Motor neuron (in vitro differentiated cells): ENCODE results near the gene RBM18. TPM values are rescaled to one million over a fixed set of nuclear protein-coding genes. Genes with fewer than 3 reads are reported as not detected.

Experiments
- ATAC-seq, 8 experiments: fragments of 200-7000 bp; cut with Tn5 transposase; replicated peaks in 6 of 8; 2 replicates each; pipeline ENCODE4 v1.8.0; 2021; ENCODE audit warnings: mild to moderate bottlenecking in 8 of 8, moderate library complexity in 8 of 8
- H3K27ac ChIP-seq, 2 donors: fragments of 250-450 bp; sonication (Bioruptor Pico); 2 replicates each; pipeline ENCODE4 v1.9.0; 2021; ENCODE audit warnings: antibody characterized with exemption in 2 of 2, mild to moderate bottlenecking in 2 of 2, moderate library complexity in 1 of 2
- H3K4me1 ChIP-seq, 2 donors: fragments of 250-450 bp; sonication (Bioruptor Pico); replicated peaks in 1 of 2; 2 replicates each; pipeline ENCODE4 v1.6.1; 2021; ENCODE audit warnings: antibody characterized with exemption in 2 of 2, mild to moderate bottlenecking in 2 of 2, moderate library complexity in 1 of 2
- H3K4me3 ChIP-seq, 5 donors: fragments of 250-450 bp; sonication (Bioruptor Pico); 2 replicates each; pipeline ENCODE4 v1.9.0; 2021; ENCODE audit warnings: antibody characterized with exemption in 5 of 5, mild to moderate bottlenecking in 5 of 5, moderate library complexity in 4 of 5
- WGBS, 10 experiments: fragments of 450-650 bp; shearing (Covaris generic); methylation state at CpG; one replicate each; pipeline ENCODE4 v1.0.0; 2022; 5-methylcytosine and 5-hydroxymethylcytosine counted together
- in situ Hi-C, 9 experiments: fragments of 400-800 bp; cut with MboI; loops; one replicate each; pipeline ENCODE4 v1.15.0; 2021; ENCODE audit warnings: low sequenced_read_pairs in 9 of 9, low pct_unique_long_range_greater_than_20kb in 2 of 9; ENCODE audit not compliant: unreplicated experiment in 9 of 9
- total RNA-seq, 8 experiments: library from RNA; unstranded; fragments of 300-600 nt; gene quantifications; 2 replicates each; pipeline versions ENCODE4 v1.2.3 to v1.2.4, GENCODE V29; 2022

RBM18 gene
- total RNA-seq, 8 experiments from 2014 or later: 11.7 to 19.2 (median 15.4) TPM

GRCh38 chr9:122217640-122218039 is 47.0 kb downstream of the RBM18 start:
- H3K27ac ChIP-seq: no peak overlapping the region
- no peak for ATAC-seq
- H3K4me1 ChIP-seq: peaks cover 0 to 11% of the 10 kb centered on the region in 2 donors
- no peak overlapping the region for H3K4me3 ChIP-seq
- in situ Hi-C loops: no loop called here
- WGBS, 10 experiments: 28 to 88% (median 38%) methylated on average over 2 to 4 of the region's 4 CpGs; no CpG with 5 or more reads in 2 of the 10 experiments

DNA sequence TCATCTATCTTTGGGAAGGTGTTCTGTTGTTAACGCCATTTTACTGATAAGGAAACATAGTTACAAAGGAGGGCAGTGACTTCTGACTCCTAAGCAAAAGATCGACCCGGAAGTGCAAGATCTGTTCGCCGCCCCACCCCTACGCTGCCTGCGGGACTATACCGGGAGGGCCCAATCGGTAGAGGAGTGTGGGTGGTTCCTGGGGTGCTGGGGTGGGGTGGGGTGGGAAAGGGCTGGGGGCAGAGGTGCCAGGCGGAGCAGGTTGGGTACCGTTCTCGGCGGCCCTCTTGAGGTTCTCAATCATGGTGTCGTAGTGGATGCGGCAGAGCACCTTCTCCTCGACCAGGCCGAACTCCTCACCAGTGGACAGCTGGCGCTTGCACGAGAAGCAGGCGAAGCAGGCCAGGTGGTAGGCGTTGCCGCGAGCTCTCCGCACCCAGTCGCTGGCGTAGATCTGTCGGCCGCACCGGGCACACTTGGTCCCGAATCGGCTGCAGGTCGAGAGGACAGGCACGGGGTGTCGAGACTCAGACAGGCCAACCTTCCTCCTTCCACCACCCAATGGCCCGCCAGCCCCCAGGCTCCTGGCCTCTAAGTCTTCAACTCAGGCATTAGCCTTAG is 47.7 kb downstream of the RBM18 start:
- H3K27ac ChIP-seq: no peak overlapping the region
- no peak for ATAC-seq
- in situ Hi-C loops: no loop called here
- WGBS, 10 experiments: 0 to 100% (median 14%) methylated on average over 1 to 11 of the region's 35 CpGs; no CpG with 5 or more reads in 6 of the 10 experiments
- no peak overlapping the region for H3K4me3 ChIP-seq
- peaks cover 0 to 11% of the 10 kb centered on the region in 2 donors for H3K4me1 ChIP-seq

DNA sequence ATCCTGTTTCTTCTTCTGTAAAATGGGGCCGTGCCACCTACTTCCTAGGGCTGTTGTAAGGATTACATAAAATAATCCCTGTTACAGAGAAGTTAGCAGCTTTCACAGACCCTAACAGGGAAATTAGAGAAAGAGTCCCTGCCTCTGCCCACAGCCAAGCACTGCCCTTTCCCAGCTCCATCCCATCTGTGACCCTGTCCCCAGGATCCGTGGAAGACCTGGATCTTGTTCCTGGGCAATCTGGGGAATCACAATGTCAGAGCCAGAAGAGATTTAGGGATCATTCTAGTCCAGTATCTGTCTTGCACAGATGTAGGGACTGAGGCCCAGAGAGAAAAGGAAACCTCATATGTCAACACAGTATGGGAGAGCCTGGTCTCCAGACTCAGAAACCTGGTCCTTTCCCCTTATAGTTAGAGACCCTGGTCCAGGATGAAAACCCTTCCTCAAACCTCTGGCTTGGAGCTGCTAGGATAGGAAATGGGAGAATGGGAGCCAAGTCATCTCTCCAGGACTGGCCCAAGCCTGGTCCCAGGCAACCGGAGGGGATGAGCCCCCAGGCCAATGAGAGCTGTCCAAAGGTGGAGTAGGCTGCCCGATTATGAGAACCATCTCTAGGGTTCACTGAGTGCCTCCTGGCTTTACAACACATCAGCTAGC is 48.4 kb downstream of the RBM18 start:
- WGBS, 10 experiments: 20 to 75% (median 60%) methylated on average over 1 to 3 of the region's 4 CpGs; no CpG with 5 or more reads in 3 of the 10 experiments
- in situ Hi-C loops: no loop called here

GRCh38 chr9:122215663-122216062 is 49.0 kb downstream of the RBM18 start:
- in situ Hi-C loops: no loop called here
- Histone ChIP-seq H3K27ac (no peak overlapping the region), H3K4me3 (no peak overlapping the region), H3K4me1 (peaks cover 0 to 11% of the 10 kb centered on the region in 2 donors)
- 60% methylated on average over 1 of the region's 1 CpG; no CpG with 5 or more reads in 9 of the 10 experiments for WGBS, 10 experiments
- ATAC-seq: no peak

More for the DNA sequence above, 48.4 kb downstream of the RBM18 start:
- ATAC-seq: no peak
- Histone ChIP-seq H3K4me1 (peaks cover 0 to 11% of the 10 kb centered on the region in 2 donors), H3K4me3 (no peak overlapping the region), H3K27ac (no peak overlapping the region)

GRCh38 chr9:122214507-122214906 is 50.1 kb downstream of the RBM18 start:
- 10 to 93% (median 46%) methylated on average over 2 to 8 of the region's 9 CpGs; no CpG with 5 or more reads in 3 of the 10 experiments for WGBS, 10 experiments
- Histone ChIP-seq H3K4me3 (peak overlapping the region in 2 of 5 donors; percentile 31 to 36), H3K4me1 (peaks cover 0 to 8% of the 10 kb centered on the region in 2 donors), H3K27ac (no peak overlapping the region)
- ATAC-seq: no peak
- in situ Hi-C loops: no loop called here

DNA sequence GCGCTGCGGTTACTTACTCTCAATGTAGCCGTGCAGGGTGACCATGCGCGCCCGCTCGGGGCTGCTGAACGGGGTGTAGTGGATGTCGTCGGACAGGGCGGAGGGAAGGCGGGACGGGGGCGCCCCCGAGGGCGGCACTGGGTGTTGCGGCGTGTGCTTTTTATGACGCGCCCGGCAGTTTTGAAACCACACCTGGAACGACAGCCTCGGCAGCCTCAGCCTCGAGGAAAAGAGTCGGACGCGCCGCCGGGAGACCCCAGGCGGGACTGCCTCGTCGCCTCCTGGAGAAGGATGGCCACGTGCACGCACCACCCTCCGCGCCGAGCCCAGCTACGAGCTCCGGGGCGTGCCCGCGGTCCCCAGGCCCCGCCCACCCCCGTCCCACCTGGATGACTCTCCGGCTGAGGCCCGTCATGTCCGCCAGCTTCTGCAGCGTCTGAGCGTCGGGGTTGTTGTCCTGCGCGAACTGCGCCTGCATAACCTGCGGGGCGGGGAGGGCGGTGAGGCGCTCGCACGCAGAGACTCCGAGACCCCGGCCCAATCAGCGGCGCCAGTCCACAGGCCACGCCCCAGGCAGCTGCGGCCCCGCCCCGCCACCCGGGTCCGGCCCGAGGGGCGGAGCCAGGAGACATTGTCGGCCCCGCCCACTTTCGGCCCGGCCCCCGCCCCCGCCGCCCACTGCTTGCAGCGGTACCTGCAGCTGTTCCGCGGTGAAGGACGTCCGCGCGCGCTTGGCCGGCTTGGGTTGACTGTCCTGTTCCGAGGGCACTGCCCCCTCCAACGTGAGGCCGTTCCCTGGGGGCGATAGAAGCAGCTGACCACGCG is 50.8 kb downstream of the RBM18 start:
- Histone ChIP-seq H3K4me3 (peak overlapping the region; percentile 20 to 36 (median 32)), H3K4me1 (peaks cover 0 to under 1% of the 10 kb centered on the region in 2 donors), H3K27ac (no peak overlapping the region)
- 0% methylated on average over 2 to 9 of the region's 93 CpGs; no CpG with 5 or more reads in 8 of the 10 experiments for WGBS, 10 experiments
- peak in 7 of 8 experiments; percentile 40 to 97 (median 97) for ATAC-seq
- in situ Hi-C loops: no loop called here

DNA sequence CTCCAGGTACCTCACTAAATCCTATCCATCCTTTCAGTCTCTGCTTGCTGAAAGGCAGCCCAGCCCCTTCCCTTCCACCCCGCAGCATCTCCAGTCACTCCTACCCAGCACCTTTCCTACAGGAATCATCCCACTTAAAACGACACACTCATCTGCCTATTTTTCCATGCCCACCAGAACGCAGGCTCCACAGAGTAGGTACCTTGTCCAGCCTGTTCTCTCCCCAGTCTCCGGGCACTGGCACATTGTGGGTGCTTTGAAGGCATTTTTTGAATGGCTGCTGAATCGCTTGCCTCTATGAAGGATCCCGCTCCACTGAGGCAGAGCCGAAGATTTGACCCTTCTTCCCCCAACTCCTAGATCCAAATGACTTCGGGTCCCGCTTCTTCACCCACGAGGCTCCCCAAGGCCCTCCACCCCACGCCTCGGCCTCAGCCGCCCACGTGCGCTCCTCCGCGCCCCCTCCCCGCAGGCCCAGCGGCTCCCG is 51.5 kb downstream of the RBM18 start:
- in situ Hi-C loops: no loop called here
- no peak for ATAC-seq
- 20 to 57% (median 47%) methylated on average over 1 to 6 of the region's 20 CpGs; no CpG with 5 or more reads in 5 of the 10 experiments for WGBS, 10 experiments
- Histone ChIP-seq H3K4me3 (peak overlapping the region; percentile 20 to 36 (median 32)), H3K4me1 (no peaks in the 10 kb centered on the region), H3K27ac (no peak overlapping the region)

- in situ Hi-C loops: no loop called here
- 55 to 100% (median 80%) methylated on average over 2 to 5 of the region's 7 CpGs; no CpG with 5 or more reads in 5 of the 10 experiments for WGBS, 10 experiments
- H3K4me1 ChIP-seq: peaks cover 1 to 2% of the 10 kb centered on the region in 2 donors
- no peak overlapping the region for H3K27ac ChIP-seq
- no peak overlapping the region for H3K4me3 ChIP-seq
- no peak for ATAC-seq
Observed at GRCh38 chr9:122212473-122213004, 52.1 kb downstream of the RBM18 start.

- H3K27ac ChIP-seq: no peak overlapping the region
- in situ Hi-C loops: no loop called here
- no peak overlapping the region for H3K4me3 ChIP-seq
- 69 to 100% (median 90%) methylated on average over 1 to 9 of the region's 12 CpGs; no CpG with 5 or more reads in 5 of the 10 experiments for WGBS, 10 experiments
- H3K4me1 ChIP-seq: peaks cover 5 to 10% of the 10 kb centered on the region in 2 donors
- no peak for ATAC-seq
Observed at GRCh38 chr9:122209451-122209850, 55.2 kb downstream of the RBM18 start.

GRCh38 chr9:122207096-122207495 is 57.5 kb downstream of the RBM18 start:
- Histone ChIP-seq H3K27ac (no peak overlapping the region), H3K4me3 (no peak overlapping the region), H3K4me1 (peaks cover 9 to 16% of the 10 kb centered on the region in 2 donors)
- in situ Hi-C loops: no loop called here
- ATAC-seq: peak in 5 of 8 experiments; percentile 61 to 92 (median 69)
- WGBS, 10 experiments: 20 to 100% (median 67%) methylated on average over 1 to 6 of the region's 9 CpGs; no CpG with 5 or more reads in 6 of the 10 experiments

- 63 to 100% (median 88%) methylated on average over 1 to 5 of the region's 9 CpGs; no CpG with 5 or more reads in 4 of the 10 experiments for WGBS, 10 experiments
- no peak overlapping the region for H3K4me3 ChIP-seq
- ATAC-seq: peak in 3 of 8 experiments; percentile 78 to 83 (median 78)
Observed at GRCh38 chr9:122206118-122207046, 58.3 kb downstream of the RBM18 start.

DNA sequence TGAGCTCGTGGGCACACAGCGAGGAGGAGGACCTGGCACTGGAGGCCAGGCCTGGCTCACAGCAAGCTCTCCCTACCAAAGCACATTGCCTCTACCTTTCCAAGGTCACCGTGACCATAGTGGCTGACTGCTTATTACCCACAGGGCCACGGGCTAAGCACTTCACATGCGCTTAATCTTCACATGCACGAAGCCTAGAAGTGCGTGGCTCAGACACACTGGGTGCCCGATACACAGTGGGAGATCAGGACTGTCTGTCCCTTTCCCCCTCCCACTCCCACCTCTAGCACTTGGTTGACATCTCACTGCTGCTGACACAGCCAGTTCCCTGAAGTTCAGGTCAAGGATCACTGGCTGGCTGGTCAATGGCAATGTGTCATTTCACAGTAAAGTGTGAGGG is 59.5 kb downstream of the RBM18 start:
- 60 to 100% (median 94%) methylated on average over 1 to 5 of the region's 8 CpGs; no CpG with 5 or more reads in 7 of the 10 experiments for WGBS, 10 experiments
- Histone ChIP-seq H3K4me1 (peaks cover 9 to 16% of the 10 kb centered on the region in 2 donors), H3K4me3 (no peak overlapping the region), H3K27ac (no peak overlapping the region)
- ATAC-seq: no peak
- in situ Hi-C loops: no loop called here

More at GRCh38 chr9:122206118-122207046, 58.3 kb downstream of the RBM18 start:
- peaks cover 9 to 16% of the 10 kb centered on the region in 2 donors for H3K4me1 ChIP-seq
- no peak overlapping the region for H3K27ac ChIP-seq
- in situ Hi-C loops: no loop called here
